Keratinocyte (primary cell): ENCODE results near the gene SMIM38.

Source experiments
- EZH2 ChIP-seq: IDR thresholded peaks from one replicate; pipeline ENCODE4 v1.6.1; 2012; ENCODE audit warnings: inconsistent platforms, mild to moderate bottlenecking, low read length, moderate library complexity
- TF ChIP-seq, protein P1 (sequence below), 3 experiments: IDR thresholded peaks in 1 of 3; conservative IDR thresholded peaks in 1 of 3; optimal IDR thresholded peaks in 1 of 3; 2 replicates in 2 of 3; 3 replicates in 1 of 3; pipeline versions ENCODE3 to v1.5.1; 2011; ENCODE audit warnings: low read length in 3 of 3, mild to moderate bottlenecking in 3 of 3, moderate library complexity in 2 of 3, control low read depth in 1 of 3, inconsistent platforms in 1 of 3; ENCODE audit not compliant: insufficient read depth in 2 of 3; ENCODE audit errors: extremely low read depth in 1 of 3

- TF ChIP-seq, protein P1, sequence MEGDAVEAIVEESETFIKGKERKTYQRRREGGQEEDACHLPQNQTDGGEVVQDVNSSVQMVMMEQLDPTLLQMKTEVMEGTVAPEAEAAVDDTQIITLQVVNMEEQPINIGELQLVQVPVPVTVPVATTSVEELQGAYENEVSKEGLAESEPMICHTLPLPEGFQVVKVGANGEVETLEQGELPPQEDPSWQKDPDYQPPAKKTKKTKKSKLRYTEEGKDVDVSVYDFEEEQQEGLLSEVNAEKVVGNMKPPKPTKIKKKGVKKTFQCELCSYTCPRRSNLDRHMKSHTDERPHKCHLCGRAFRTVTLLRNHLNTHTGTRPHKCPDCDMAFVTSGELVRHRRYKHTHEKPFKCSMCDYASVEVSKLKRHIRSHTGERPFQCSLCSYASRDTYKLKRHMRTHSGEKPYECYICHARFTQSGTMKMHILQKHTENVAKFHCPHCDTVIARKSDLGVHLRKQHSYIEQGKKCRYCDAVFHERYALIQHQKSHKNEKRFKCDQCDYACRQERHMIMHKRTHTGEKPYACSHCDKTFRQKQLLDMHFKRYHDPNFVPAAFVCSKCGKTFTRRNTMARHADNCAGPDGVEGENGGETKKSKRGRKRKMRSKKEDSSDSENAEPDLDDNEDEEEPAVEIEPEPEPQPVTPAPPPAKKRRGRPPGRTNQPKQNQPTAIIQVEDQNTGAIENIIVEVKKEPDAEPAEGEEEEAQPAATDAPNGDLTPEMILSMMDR (optimal IDR thresholded peaks at IDR 0.05 in 1 of 3, IDR thresholded peaks at IDR 0.05 in 1 of 3, conservative IDR thresholded peaks at IDR 0.05 in 1 of 3; ENCODE audit: extremely low read depth in 1 of 3, insufficient read depth in 2 of 3, low read length in 3 of 3) = no peak
- TF ChIP-seq EZH2 = no peak
Observed at GRCh38 chr11:69120096-69120875, 35.4 kb upstream of the SMIM38 start.
